Body of pancreas (tissue), 4 donors: ENCODE data around the gene GOLGA3.

Experiments
- CTCF ChIP-seq, 7 experiments: fragments of 450-650 bp in 4 of 7; fragments of 200-600 bp in 3 of 7; sonication (generic) in 3 of 7; IDR thresholded peaks; one replicate each; pipeline ENCODE4 v1.5.1; 2016 to 2019; ENCODE audit warnings: antibody characterized with exemption in 7 of 7
- POLR2A ChIP-seq, 3 donors: fragments of 450-650 bp; IDR thresholded peaks; one replicate each; pipeline ENCODE4 v1.6.1; 2016; ENCODE audit warnings: antibody characterized with exemption in 3 of 3, mild to moderate bottlenecking in 2 of 3

GRCh38 chr12:132734206-132734605, 94.5 kb downstream of the GOLGA3 start:
- TF ChIP-seq CTCF (IDR thresholded peaks at IDR 0.05) (no peak), POLR2A (IDR thresholded peaks at IDR 0.05) (no peak)
